GM18505 (cell line): Measurements from ENCODE around the gene ZBTB39.

Experiments
- ATAC-seq: cut with Tn5 transposase; IDR thresholded peaks from one replicate; pipeline ENCODE4 v1.9.1; 2021; ENCODE audit not compliant: unreplicated experiment
- POLR2A ChIP-seq: IDR thresholded peaks from 4 replicates; pipeline ENCODE4 v1.6.1; 2011; ENCODE audit warnings: borderline replicate concordance; ENCODE audit not compliant: insufficient read depth, insufficient read length; ENCODE audit errors: extremely low read depth

ZBTB39 gene

DNA sequence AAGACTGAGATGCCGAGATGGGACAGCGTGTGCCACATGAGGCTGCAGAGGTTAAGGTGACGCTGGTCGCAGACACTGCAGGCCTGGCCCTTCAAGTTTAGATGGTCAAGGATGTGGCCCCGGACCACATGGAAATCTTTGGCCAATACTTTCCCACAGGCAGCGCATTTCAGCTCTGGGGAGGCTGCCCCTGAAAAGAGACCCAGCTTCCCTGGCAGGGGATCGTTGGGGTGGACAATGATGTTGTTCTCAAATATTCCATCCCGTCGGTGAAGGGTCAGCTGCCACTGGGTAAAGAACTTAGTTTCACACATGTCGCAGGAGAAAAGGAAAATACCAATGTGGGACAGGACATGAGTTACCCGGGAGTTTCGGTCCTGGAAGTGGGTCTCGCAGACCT, 3.0 kb downstream of the ZBTB39 start:
- no peak for ATAC-seq
- TF ChIP-seq POLR2A: no peak

DNA sequence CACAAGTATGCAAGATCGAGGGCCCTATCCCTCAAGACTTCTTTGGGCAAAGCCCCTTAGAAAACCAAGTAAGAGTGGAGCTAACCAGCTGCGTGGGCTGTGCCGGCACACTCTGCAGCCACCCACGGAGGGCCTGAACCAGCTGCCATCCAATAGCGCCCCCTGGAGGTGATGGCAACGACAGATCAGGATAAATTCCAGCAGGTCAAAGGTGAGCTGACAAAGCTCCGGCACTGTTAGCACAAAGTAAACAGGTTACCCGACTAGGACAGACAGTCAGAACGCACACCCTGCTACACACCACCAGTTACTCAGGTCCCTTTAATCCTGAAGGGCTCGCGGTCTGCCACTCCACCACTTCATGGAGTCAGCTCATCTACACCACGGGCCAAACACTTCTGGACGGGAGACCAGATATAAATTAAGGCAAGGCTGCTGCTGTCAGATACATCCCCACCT, 4.9 kb downstream of the ZBTB39 start:
- ATAC-seq: no peak
- no peak for TF ChIP-seq POLR2A

DNA sequence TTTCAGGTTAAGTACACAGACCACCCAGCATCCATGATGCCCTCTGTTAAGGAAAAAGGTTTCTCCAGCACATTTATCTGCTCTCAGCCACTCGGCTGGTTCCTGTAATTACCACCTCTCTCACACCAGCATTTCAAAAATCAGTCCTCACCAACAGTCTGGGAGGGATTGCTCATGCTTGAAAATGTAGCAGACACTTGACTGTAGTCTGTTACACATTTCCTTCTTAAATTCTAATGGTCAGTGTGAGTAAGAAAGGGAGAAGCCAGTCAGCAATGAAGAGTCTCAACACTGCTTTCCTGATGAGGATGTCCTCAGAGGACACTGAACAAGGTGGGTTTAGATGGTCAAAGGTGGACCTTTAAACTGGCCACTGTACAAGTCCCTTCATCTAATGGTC, 6.0 kb downstream of the ZBTB39 start:
- TF ChIP-seq POLR2A: no peak
- no peak for ATAC-seq

DNA sequence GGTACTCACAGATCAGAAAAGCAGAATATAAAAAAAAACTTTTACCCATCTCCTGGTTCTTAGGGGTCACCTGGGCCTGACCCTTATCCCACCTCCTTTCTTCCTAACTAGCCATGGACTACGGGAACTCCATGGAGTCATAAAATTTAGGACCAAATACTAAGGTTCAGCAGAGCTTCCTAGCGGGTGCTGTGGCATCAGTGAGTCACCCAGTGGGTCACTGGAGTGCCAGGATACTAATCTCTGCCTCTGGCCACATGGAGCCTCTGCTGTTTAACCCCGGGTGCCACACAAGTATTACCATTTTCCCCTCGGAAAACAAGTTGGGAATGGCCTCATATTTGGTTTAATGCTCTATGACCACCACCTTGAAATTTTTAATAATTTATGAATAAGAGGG, 6.9 kb downstream of the ZBTB39 start:
- ATAC-seq: no peak
- no peak for TF ChIP-seq POLR2A

DNA sequence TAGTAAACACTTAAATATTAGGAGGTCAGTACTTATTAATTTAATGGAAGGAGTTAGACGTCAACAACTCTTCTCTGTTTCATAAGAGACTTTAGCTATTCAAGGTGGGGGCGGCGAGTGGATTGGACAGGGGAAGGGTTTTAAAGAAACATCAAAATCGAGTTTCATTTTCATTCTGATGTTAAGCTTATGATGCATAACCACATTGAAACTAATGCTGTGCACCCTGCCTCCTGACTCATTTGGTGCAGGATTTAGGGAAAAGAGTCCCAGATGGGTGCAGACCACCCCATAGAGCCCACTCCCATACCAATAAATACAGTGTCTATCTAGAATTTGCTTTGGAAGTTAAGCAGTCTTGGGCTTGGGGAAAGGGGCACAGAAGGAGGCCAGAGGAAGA, 7.4 kb downstream of the ZBTB39 start:
- peak; percentile 58 for ATAC-seq
- TF ChIP-seq POLR2A: no peak

DNA sequence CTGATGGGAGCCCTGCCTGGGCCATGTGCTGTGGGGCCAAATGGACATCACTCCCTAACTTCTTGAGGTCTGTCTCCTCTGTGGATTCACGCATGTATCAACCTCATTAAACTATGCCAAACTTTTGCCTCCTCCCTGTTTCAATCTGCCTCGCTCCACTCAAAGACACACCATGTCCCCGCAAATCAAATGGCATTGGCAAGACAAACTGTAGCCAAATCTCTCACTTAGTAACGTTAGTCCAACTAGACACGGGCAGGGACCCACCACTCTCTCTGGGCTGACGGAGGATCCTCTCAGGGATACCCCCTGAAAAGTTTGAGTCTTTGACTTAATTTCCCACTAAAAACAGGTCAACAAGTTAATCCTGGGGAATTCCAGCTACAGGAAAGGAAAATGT, 8.0 kb downstream of the ZBTB39 start:
- ATAC-seq: no peak
- no peak for TF ChIP-seq POLR2A

DNA sequence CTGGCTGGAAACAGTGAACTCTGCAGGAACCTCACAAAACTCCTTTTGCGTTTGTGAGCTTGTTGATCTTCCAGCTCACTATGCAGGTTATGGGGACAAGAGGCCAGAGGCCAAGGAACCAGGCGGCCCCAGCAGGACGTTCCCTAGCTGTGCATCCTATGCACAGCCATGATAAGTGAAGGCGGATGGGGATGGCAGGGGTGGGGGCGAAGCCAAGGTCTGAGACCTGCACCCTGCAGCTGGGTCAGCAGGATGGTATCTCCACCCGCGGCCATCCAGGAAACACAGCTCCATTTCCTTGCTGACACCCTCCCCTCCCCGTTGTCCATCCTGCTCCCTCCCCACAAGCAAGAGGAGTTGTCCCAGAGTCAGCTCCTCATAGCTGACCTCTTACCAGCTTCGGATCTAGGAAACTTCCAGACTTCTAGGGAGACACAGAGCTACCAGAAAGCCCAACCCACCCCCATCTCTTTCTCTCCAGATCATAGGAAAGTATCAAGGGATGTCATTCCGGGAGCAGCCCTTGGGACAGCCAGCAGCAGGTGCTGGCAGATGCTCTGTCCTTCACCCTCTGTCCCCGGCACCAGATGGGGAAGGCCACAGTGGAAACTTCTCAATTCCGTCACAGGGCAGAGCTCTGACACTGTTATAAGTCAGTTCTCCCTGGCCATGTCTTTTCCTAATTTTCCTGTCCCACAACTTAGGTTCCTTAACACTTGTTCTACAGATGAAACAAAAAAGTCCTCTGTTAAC, 9.4 kb downstream of the ZBTB39 start:
- no peak for ATAC-seq
- TF ChIP-seq POLR2A: no peak

DNA sequence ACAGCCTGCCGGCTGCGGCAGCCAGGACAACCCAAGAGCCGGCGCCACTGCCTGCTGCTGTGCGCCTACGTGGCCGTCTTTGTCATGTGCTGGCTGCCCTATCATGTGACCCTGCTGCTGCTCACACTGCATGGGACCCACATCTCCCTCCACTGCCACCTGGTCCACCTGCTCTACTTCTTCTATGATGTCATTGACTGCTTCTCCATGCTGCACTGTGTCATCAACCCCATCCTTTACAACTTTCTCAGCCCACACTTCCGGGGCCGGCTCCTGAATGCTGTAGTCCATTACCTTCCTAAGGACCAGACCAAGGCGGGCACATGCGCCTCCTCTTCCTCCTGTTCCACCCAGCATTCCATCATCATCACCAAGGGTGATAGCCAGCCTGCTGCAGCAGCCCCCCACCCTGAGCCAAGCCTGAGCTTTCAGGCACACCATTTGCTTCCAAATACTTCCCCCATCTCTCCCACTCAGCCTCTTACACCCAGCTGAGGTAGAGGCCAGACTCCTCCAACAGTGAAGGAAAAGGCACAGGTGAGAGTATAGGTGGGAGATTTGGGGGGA, 10.3 kb downstream of the ZBTB39 start:
- ATAC-seq: no peak
- no peak for TF ChIP-seq POLR2A

DNA sequence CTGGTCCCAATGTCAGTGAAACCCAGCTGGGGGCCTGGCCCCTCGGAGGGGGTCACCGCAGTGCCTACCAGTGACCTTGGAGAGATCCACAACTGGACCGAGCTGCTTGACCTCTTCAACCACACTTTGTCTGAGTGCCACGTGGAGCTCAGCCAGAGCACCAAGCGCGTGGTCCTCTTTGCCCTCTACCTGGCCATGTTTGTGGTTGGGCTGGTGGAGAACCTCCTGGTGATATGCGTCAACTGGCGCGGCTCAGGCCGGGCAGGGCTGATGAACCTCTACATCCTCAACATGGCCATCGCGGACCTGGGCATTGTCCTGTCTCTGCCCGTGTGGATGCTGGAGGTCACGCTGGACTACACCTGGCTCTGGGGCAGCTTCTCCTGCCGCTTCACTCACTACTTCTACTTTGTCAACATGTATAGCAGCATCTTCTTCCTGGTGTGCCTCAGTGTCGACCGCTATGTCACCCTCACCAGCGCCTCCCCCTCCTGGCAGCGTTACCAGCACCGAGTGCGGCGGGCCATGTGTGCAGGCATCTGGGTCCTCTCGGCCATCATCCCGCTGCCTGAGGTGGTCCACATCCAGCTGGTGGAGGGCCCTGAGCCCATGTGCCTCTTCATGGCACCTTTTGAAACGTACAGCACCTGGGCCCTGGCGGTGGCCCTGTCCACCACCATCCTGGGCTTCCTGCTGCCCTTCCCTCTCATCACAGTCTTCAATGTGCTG, 11.0 kb downstream of the ZBTB39 start:
- no peak for ATAC-seq
- TF ChIP-seq POLR2A: no peak

DNA sequence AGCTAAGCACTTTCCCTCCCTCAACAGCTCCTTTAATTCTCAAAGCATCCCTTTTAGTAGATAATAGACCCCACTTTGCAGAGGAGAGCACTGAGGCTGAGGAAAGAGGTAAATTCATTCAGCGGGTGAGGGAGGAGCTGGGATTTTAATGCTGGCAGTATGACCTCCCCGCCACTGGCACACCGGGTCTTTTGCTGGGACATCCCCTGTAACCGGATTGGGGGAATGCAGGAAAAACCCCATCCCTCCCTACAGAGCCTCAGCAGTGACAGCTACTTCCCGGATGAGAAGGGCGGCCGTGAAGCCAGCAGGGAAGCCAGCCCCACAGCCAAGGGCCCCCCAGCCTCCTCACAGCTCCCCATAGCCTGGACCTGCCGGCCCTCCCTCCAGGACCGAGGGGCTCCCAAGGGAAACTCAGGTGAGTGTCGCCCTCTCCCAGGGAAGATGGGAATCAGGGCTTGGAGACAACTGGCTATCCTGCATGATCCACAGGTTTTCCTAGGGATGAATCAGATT, 12.1 kb downstream of the ZBTB39 start:
- ATAC-seq: no peak

DNA sequence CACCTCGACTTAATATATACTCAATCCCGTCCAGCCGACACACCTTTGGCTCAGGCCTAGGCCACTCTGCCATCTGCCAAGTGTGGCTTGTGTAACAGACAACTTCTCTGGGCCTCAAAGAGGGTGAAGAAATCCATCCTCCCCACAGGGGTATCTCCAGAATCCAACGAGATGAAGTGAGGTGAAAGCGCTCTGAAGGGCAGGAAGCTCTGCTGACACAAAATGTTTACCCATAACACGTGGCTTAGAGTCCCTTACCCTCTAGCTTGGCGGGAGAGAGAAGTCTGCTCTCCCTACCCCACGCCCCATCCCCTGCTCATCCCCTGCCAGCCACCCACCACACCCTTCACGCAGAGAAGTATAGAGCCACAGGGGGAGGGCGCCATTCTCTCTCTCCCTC, 13.0 kb downstream of the ZBTB39 start:
- ATAC-seq: no peak
- TF ChIP-seq POLR2A: no peak

More for the DNA sequence above, 12.1 kb downstream of the ZBTB39 start:
- no peak for TF ChIP-seq POLR2A

DNA sequence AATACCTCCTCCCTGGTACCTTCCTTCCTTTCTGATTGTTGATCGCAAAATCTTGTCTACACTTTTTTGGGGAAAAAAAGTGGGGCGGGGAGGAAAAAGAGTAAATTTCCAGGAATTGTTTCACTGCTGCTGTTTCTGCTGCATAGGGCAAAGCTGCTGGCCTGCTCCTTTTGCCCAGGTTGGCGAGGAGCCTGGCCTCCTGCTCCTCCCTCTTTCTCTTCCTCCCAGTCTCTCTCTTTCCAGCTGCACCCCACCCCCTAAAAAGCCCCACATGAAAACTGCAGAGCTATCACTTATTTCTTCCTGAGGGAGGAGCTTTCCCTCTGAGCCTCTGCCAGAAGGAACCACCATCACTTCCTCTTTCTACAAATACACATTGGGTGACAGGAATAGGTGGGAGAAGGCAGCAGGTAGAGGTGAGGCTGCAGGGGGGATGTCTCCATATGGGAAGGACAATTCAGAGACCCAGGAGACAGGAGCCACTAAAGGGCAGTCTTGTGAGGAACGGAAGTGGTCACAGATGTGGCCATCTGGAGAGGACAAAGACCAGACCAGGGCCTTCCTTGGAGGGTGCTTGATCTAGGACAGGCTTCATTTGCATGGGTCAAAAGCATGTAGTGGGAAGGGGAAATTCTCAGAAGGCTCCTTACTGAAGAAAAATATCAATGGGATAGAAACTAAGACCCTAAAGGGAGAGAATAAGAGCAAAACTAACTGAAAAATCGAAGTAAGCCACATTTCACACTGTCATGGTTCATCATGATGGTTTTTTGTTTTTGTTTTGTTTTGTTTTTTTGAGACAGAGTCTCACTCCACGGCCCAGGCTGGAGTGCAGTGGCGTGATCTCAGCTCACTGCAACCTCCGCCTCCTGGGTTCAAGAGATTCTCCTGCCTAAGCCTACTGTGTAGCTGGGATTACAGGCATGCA, 14.8 kb downstream of the ZBTB39 start:
- TF ChIP-seq POLR2A: no peak
- ATAC-seq: no peak
